Skeletal muscle tissue (tissue), 4 donors: ENCODE data around the gene EEA1. TPM values are rescaled to one million over a fixed set of nuclear protein-coding genes. Genes with fewer than 3 reads are reported as not detected.

ENCODE experiments used
- H3K27ac ChIP-seq: one replicate; pipeline ENCODE4 v1.7.0; 2013; ENCODE audit warnings: mild to moderate bottlenecking, low read depth, low read length, inconsistent platforms
- H3K27me3 ChIP-seq, 3 donors: one replicate each; pipeline ENCODE4 v1.7.0; 2013; ENCODE audit warnings: low read length in 3 of 3; ENCODE audit not compliant: control insufficient read depth in 3 of 3, insufficient read depth in 3 of 3
- H3K36me3 ChIP-seq, 3 donors: one replicate each; pipeline ENCODE4 v1.7.0; 2013; ENCODE audit warnings: low read length in 3 of 3; ENCODE audit not compliant: control insufficient read depth in 3 of 3, insufficient read depth in 3 of 3
- H3K4me1 ChIP-seq, 3 donors: one replicate each; pipeline ENCODE4 v1.7.0; 2013; ENCODE audit warnings: low read length in 3 of 3, mild to moderate bottlenecking in 3 of 3; ENCODE audit not compliant: control insufficient read depth in 3 of 3, insufficient read depth in 3 of 3
- H3K4me3 ChIP-seq, 3 donors: one replicate each; pipeline ENCODE4 v1.7.0; 2013; ENCODE audit warnings: low read length in 3 of 3
- H3K9ac ChIP-seq, 3 donors: one replicate each; pipeline ENCODE4 v1.7.0; 2013; ENCODE audit warnings: low read length in 3 of 3, mild to moderate bottlenecking in 3 of 3, moderate library complexity in 2 of 3, low read depth in 1 of 3
- H3K9me3 ChIP-seq, 3 donors: one replicate each; pipeline ENCODE4 v1.7.0; 2013; ENCODE audit warnings: low read length in 3 of 3; ENCODE audit not compliant: control insufficient read depth in 3 of 3
- total RNA-seq: library from RNA; depleted of rRNA; stranded (reverse); fragments of >200 nt; gene quantifications from one replicate; pipeline ENCODE4 v1.2.3, GENCODE V29; 2014
- donor health status: Osteomylitis.

EEA1 gene
- total RNA-seq, 1 donor from 2014 or later: 9.4 TPM

DNA sequence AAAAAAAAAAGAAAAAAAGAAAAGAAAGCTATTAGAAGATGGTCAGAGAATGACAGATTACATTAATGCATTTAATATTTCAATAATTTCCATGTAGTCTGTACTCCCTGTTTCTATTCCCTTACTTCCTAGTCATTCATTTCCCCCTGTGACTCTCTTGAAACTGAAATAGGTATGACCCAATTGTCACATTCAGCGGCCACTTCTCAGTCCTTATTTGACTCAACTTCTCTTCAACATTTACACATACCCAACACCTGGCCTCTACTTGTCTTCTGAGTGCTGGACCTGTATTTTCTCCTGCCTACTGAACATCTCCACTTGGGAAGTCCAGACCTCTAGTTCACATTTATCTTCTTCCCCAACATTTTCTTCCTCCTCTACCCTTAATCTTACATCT is 7.2 kb downstream of the EEA1 start:
- Histone ChIP-seq H3K9ac (no peak overlapping the region), H3K27me3 (no peaks in the 10 kb centered on the region), H3K9me3 (no peaks in the 10 kb centered on the region), H3K4me1 (peaks cover 6 to 10% (median 8%) of the 10 kb centered on the region in 3 donors), H3K36me3 (no peaks in the 10 kb centered on the region), H3K27ac (no peak overlapping the region), H3K4me3 (no peak overlapping the region)

DNA sequence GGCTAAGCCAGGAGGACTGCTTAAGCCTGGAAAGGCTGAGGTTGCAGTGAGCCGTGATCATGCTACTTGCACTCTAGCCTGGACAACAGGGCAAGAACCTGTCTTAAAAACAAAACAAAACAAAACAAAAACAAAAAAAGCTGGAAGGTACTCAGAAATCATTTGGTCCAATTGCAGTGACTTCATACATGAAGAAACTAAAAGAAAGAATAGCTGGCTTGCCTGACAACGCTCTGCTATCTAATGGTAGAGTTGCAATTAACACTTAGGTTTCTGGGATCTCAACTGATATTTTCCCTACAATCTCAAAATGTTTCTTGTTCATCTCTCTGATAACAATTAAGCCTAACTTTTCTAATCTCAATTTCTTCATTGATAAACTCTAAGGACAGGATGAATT is 13.7 kb downstream of the EEA1 start:
- no peak overlapping the region for H3K27ac ChIP-seq

GRCh38 chr12:92914170-92914569 is 14.9 kb downstream of the EEA1 start:
- no peak overlapping the region for H3K9ac ChIP-seq
- H3K27ac ChIP-seq: peak overlapping the region; percentile 63
- H3K4me1 ChIP-seq: peaks cover 5 to 15% (median 14%) of the 10 kb centered on the region in 3 donors
- H3K27me3 ChIP-seq: no peaks in the 10 kb centered on the region
- H3K4me3 ChIP-seq: peak overlapping the region in 1 of 3 donors; percentile 35
- no peaks in the 10 kb centered on the region for H3K36me3 ChIP-seq
- H3K9me3 ChIP-seq: no peaks in the 10 kb centered on the region

More for the DNA sequence above, 13.7 kb downstream of the EEA1 start:
- Histone ChIP-seq H3K36me3 (no peaks in the 10 kb centered on the region), H3K9me3 (no peaks in the 10 kb centered on the region), H3K4me1 (peaks cover 5 to 15% (median 14%) of the 10 kb centered on the region in 3 donors), H3K9ac (no peak overlapping the region), H3K4me3 (no peak overlapping the region), H3K27me3 (no peaks in the 10 kb centered on the region)

- Histone ChIP-seq H3K27me3 (no peaks in the 10 kb centered on the region), H3K9me3 (peaks cover 0 to 2% (median 0%) of the 10 kb centered on the region in 3 donors), H3K36me3 (no peaks in the 10 kb centered on the region), H3K4me1 (peaks cover 5 to 15% (median 14%) of the 10 kb centered on the region in 3 donors), H3K9ac (no peak overlapping the region), H3K4me3 (no peak overlapping the region), H3K27ac (no peak overlapping the region)
Measured at GRCh38 chr12:92912672-92913071, 16.4 kb downstream of the EEA1 start.

DNA sequence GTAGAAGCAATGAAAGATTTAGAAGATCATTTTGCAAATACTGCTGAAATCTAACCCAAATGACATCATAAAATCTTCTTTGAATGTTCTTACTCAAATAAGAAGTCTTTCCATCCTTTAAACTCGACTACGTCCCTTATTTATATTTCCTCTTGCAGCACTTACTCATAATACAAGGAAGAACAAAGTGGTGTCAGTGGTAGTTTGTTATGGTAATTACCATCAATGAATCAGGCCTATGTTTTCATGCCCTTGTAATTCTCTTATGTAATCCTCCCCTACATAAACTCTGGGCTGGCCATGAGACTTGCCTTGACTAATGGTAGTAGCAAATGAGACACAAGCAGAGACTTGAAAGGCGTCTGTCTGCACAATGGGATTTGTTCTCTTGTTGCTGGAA is 17.0 kb downstream of the EEA1 start:
- peaks cover 5 to 15% (median 14%) of the 10 kb centered on the region in 3 donors for H3K4me1 ChIP-seq
- H3K27ac ChIP-seq: no peak overlapping the region
- no peaks in the 10 kb centered on the region for H3K36me3 ChIP-seq
- no peak overlapping the region for H3K4me3 ChIP-seq
- H3K27me3 ChIP-seq: no peaks in the 10 kb centered on the region
- H3K9ac ChIP-seq: no peak overlapping the region
- H3K9me3 ChIP-seq: peaks cover 0 to 2% (median 0%) of the 10 kb centered on the region in 3 donors

- H3K27me3 ChIP-seq: no peaks in the 10 kb centered on the region
- no peak overlapping the region for H3K27ac ChIP-seq
- H3K4me3 ChIP-seq: no peak overlapping the region
Measured at GRCh38 chr12:92911339-92911738, 17.8 kb downstream of the EEA1 start.

DNA sequence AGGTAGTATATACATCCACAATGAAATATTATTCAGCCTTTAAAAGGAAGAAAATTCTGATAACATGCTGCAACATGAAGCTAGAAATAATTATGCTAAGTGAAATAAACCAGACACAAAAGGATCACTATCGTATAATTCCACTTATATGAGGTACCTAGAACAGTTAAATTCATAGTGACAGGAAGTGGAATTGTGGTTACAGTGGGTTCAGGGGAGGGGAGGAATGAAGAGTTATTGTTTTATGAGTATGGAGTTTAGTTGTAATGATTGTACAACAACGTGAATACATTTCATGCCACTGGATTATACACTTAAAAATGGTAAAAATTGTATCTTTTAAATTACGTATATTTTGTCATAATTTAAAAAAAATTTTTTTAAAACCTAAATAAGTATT is 21.0 kb downstream of the EEA1 start:
- no peak overlapping the region for H3K27ac ChIP-seq
- no peak overlapping the region for H3K9ac ChIP-seq
- H3K4me1 ChIP-seq: peaks cover 0 to 10% (median 4%) of the 10 kb centered on the region in 3 donors
- peaks cover 0 to 2% (median 0%) of the 10 kb centered on the region in 3 donors for H3K9me3 ChIP-seq
- H3K36me3 ChIP-seq: no peaks in the 10 kb centered on the region
- H3K27me3 ChIP-seq: no peaks in the 10 kb centered on the region
- no peak overlapping the region for H3K4me3 ChIP-seq

More at GRCh38 chr12:92911339-92911738, 17.8 kb downstream of the EEA1 start:
- Histone ChIP-seq H3K4me1 (peaks cover 5 to 15% (median 14%) of the 10 kb centered on the region in 3 donors), H3K9ac (no peak overlapping the region), H3K36me3 (no peaks in the 10 kb centered on the region), H3K9me3 (peaks cover 0 to 2% (median 0%) of the 10 kb centered on the region in 3 donors)

DNA sequence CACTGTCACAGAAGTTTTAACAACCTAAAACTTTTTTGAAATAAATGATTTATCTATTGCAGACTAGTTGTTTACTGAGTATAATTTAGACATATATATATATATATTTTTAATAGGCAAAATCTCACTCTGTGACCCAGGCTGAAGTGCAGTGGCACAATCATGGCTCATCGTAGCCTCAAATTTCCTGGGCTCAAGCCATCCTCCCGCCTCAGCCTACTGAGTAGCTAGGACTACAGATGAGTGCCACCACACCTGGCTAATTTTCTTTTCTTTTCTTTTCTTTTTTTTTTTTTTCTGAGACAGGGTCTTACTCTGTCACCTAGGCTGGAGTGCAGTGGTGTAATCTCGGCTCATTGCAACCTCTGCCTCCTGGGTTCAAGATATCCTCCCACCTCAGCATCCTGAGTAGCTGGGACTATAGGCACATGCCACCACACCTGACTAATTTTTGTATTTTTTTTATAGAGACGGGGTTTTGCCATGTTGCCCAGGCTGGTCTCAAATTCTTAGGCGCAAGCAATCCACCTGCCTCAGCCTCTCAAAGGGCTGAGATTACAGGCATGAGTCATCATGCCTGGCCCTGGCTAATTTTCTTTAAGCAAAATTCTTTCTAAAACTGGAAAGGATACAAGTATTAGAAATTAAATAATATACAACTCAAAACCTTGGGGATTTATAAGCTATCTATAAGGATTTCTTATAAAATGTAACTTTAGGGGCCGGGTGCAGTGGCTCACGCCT is 23.1 kb downstream of the EEA1 start:
- no peak overlapping the region for H3K4me3 ChIP-seq
- peaks cover 0 to 2% (median 0%) of the 10 kb centered on the region in 3 donors for H3K9me3 ChIP-seq

GRCh38 chr12:92905258-92905810 is 23.8 kb downstream of the EEA1 start:
- H3K27me3 ChIP-seq: no peaks in the 10 kb centered on the region
- no peak overlapping the region for H3K4me3 ChIP-seq
- H3K9me3 ChIP-seq: peaks cover 0 to 2% (median 0%) of the 10 kb centered on the region in 3 donors
- H3K4me1 ChIP-seq: peaks cover 3 to 10% (median 4%) of the 10 kb centered on the region in 3 donors
- H3K27ac ChIP-seq: no peak overlapping the region
- no peaks in the 10 kb centered on the region for H3K36me3 ChIP-seq
- no peak overlapping the region for H3K9ac ChIP-seq

More for the DNA sequence above, 23.1 kb downstream of the EEA1 start:
- Histone ChIP-seq H3K4me1 (peaks cover 3 to 10% (median 4%) of the 10 kb centered on the region in 3 donors), H3K27me3 (no peaks in the 10 kb centered on the region), H3K9ac (no peak overlapping the region), H3K27ac (no peak overlapping the region), H3K36me3 (no peaks in the 10 kb centered on the region)

GRCh38 chr12:92900941-92901340 is 28.2 kb downstream of the EEA1 start:
- H3K27ac ChIP-seq: peak overlapping the region; percentile 89
- no peak overlapping the region for H3K9ac ChIP-seq
- peaks cover 18 to 25% (median 19%) of the 10 kb centered on the region in 3 donors for H3K4me1 ChIP-seq
- H3K9me3 ChIP-seq: no peaks in the 10 kb centered on the region
- H3K4me3 ChIP-seq: no peak overlapping the region
- H3K27me3 ChIP-seq: no peaks in the 10 kb centered on the region
- no peaks in the 10 kb centered on the region for H3K36me3 ChIP-seq
